Dedifferentiated amniotic fluid mesenchymal stem cell (primary cell): ENCODE results near the gene AGAP1.

ENCODE experiments used
- DNase-seq: peaks from one replicate; pipeline ENCODE4 v3.0.0-alpha.2; 2016; ENCODE audit errors: extremely low spot score

AGAP1 gene

DNA sequence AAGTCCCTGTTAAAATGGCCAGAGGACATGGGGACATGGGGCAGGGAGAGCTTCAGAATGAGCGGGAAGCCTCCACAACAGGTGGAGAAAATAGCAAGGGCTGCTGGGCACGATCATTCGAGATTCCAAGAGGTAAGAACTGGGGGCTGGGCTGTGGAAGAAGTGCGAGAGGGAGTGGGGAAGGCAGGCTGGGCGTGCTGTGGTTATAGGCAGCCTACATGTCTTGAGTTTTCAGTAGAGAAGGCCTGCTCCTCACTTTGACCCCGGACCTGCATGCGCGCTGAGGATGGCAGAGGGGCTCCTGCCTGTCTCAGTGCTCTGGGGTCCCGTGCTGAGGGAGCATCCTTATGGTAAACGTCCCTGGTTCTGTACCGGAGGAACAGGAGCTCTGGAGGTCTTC, 115.5 kb downstream of the AGAP1 start:
- DNase-seq = no peak

- DNase-seq = no peak
Measured at GRCh38 chr2:235609746-235610145, 115.9 kb downstream of the AGAP1 start.

DNA sequence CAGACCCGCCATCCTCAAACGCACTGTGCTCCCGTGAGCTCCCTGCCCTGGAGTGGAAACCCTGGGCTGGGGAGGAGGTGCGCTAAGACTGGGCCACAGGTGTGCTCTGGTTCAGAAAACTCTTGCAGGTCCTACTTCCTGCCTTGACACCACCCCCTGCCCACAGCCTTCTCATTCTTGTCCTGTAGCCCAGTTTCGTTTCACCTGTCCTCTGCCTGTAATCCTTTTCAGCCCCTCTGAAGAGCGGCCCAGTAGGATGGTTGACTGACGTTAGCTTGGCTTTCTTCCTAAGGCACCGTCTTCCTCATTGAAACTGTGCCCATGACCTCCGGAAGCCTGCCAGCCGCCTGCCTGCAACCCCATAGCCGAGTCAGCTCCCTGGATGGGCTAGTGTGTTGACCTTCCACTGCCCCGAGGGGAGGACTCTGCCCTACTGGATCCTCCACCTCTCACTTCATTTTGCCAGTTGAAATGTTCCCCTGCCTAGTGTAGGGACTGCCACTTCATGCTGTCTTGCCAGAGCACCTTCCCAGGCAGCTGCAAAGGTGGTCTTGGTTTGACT, 116.9 kb downstream of the AGAP1 start:
- no peak for DNase-seq

- no peak for DNase-seq
Measured at GRCh38 chr2:235611349-235611748, 117.5 kb downstream of the AGAP1 start.

DNA sequence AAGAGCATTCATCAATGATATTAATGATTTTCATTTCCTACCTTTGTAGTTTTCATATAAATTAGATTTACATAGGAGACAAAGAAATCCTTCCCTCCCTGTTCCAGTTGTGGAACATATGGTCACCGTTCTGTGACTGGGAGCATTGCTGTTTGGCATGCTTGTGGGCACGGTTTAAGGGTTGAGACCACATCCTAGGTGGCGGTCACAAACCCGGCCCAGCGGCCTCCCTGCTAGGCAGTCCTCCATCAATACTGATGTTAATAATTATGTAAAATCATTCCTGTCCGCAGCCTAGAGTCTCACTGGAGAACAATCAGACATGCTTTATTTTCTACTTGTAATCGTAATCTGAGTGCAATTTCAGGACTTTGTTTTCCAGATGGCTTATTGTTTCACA, 117.9 kb downstream of the AGAP1 start:
- no peak for DNase-seq

DNA sequence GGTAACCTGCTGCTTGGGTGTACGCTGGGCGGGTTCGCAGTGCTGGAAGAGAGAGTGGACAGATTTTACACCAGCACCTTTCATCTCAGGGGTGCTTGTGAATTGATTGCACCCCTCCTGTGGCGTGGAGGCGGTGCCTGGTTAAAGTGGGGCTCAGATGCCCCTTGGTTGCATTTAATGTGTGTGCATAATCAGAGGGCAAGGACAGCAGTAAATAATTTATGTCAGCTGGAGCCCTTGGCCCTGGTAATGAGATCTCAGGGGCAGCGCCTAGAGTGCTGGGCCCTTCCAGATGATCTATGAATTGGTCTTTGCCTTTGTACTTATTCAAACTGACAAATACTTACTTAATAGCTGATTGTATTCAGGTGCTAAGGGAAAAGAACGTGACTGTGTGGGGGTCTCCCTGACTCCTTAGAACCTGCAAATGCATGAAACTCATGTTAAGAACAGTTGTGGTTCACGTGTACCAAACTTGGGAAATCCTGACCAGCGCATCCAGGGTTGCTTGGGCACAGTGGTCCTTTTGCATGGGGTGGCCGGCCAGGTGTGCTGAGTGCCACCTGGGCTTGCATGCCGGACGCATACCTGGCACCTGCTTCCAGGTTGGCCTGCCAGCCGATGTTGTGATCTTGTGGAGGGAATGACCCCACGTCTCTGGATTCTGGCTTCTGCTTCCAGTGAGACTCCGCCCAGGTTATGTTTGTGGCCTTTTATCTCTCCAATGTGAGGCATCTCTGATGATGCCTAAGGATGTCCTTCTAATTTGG, 118.5 kb downstream of the AGAP1 start:
- DNase-seq = no peak

DNA sequence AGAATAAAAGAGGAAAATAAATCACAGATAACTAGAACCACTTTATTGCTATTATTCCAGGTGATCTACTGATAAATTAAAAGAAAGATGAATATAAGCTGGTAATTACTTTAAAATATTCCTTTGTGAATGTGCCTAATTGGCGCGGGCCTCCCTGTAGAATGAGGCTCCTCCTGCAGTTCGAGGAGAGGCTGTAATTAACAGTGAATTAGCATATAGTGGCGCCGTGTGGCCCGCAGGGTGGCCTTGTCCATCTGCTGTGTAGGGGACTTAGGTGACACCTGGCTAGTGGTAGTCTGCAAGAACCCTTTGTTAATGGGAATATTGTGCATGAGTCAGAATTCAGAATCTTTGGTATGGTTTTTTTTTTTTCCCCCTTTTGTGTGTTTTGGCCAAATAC, 119.8 kb downstream of the AGAP1 start:
- no peak for DNase-seq

DNA sequence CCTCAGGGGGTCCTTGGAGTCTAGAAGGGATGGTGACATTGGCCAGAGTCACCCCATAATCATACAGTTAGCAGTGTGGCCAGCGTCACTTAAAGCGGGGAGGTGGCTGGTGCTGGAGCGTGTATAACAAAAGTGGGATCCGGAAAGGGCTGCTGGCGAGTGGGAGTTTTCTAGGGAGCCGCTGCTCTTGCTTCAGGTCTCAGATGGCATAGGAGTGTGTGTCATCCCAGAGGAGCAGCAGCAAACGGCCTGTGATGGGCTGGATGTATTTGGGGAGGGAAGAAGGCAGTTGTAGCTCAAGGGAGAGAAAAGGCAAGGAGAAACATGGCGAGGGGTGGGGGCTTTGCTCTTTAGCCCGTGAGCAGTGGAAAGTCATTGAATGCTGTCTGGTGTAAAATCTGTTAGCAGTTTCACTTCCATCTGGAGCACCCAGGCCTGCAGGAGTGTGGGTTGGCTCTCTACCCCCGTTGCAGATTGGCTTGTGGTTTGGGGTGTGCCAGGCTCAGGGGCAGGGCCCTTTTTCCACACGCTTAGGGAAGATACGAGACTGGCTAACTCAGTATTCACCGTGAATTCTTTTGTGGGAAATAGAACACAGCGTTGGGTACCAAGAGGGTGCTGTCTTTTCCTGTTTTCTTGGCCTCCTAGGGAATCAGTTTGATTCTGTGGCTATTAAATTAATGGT, 120.5 kb downstream of the AGAP1 start:
- no peak for DNase-seq

- DNase-seq = peak; percentile 93
Measured at GRCh38 chr2:235614900-235615712, 121.3 kb downstream of the AGAP1 start.

DNA sequence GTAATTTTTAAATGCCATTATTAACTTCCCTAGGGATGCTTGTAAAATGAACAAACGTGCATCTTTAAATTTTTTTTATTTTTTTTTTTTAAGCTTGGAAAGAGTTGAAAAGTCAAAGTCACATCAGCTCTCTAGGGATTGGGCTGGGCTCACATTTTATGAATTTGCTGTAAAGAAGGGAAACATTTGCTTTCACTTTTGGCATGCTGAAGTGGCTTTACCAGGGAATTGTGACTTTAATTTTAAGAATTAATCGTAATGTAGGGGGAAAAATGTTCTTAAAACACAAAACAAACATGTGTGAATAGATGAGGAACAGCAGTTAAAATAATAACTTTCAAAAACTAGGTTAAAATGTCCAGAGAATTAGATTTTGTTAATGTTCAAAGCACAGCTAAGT, 123.0 kb downstream of the AGAP1 start:
- peak; percentile 72 for DNase-seq

- DNase-seq = peak; percentile 62
Measured at GRCh38 chr2:235618039-235618438, 124.2 kb downstream of the AGAP1 start.

DNA sequence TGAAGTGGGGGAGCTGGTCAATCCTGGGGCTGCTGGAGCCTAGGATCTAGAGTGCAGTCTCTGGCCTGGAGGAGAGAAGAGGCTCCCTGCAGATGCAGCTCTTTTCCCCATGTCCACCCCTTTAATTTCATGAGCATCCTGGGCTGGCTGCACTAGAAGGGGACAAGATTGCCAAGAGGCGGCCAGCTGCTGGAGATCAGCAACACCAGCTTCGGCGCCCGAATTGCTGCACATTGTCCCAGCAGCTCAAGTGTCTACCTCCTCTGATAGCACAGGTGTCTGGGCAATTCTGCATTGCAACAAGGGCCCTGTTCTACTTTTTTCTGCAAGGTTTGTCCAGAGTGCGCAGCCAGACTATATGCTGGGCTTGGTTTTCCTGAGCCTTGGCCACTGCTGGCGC, 125.7 kb downstream of the AGAP1 start:
- no peak for DNase-seq

GRCh38 chr2:235621736-235622135, 127.9 kb downstream of the AGAP1 start:
- no peak for DNase-seq

DNA sequence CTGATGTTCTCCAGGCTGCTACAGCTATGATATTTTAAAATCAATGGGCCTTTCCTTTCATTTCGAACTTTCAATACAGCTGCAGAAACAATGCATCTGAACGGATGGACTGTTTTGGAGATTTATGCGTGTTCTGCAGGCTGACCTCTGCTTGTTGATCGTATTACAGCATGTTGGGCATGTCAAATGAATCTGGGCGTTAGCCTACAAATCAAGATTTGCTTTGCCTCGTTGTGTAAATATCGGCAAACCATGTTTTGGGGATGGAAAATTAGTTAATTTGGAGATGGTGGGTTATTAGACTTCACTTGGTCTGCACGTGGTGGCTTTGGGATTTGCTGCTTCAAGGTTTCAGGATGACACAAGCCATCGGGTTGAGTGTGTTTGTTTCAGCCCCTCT, 129.3 kb downstream of the AGAP1 start:
- DNase-seq = no peak

GRCh38 chr2:235623752-235624151, 129.9 kb downstream of the AGAP1 start:
- no peak for DNase-seq

GRCh38 chr2:235626658-235627057, 132.8 kb downstream of the AGAP1 start:
- no peak for DNase-seq

- DNase-seq = no peak
Measured at GRCh38 chr2:235627682-235628081, 133.8 kb downstream of the AGAP1 start.

GRCh38 chr2:235630718-235631296, 137.0 kb downstream of the AGAP1 start:
- DNase-seq = no peak

- peak; percentile 44 for DNase-seq
Measured at GRCh38 chr2:235634435-235635158, 140.8 kb downstream of the AGAP1 start.

DNA sequence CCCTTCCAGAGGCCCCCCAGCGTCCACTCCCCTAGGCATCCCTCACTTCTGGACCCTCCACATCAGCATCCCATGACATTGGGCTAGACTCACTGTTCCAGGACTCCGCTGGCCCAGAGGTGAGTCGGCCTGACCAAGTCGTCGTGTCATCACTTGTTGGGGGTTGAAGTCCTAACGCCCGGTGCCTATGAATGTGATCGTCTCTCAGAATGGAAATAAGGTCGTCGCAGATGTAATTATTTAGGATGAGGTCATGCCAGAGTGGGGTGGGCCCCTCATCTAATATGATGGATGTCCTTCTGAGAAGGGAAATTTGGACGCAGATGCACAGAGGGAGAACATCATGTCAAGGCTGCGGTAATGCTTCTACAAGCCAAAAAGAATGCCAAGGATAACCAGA, 142.7 kb downstream of the AGAP1 start:
- DNase-seq = no peak

GRCh38 chr2:235637896-235638295, 144.1 kb downstream of the AGAP1 start:
- no peak for DNase-seq
